ENCODE data around the gene MAP2K5. TPM values are rescaled to one million over a fixed set of nuclear protein-coding genes. Genes with fewer than 3 reads are reported as not detected.

MAP2K5 gene
- total and polyA plus RNA-seq, 9 of the 15 experiments (the other 6 are each of a cell fraction or from before 2014, with no cell fraction given): 0.41 to 16.5 (median 7.5) TPM

- in situ Hi-C loops (cut with MboI): no loop called here
- no peak for TF ChIP-seq HES1 (IDR thresholded peaks at IDR 0.05; ENCODE audit: low read depth)
- no peak for TF ChIP-seq MITF (IDR thresholded peaks at IDR 0.05)
- TF ChIP-seq SMC3 (conservative IDR thresholded peaks at IDR 0.05; ENCODE audit: insufficient read depth, low read depth, low read length): no peak
- TF ChIP-seq KDM2B (CRISPR knock-in tag; IDR thresholded peaks at IDR 0.05): no peak
- no peak for TF ChIP-seq ARID3A (IDR thresholded peaks at IDR 0.05; ENCODE audit: borderline replicate concordance, low read depth, low read length)
- TF ChIP-seq CHCHD3 (CRISPR knock-in tag; IDR thresholded peaks at IDR 0.05): no peak
- no peak for TF ChIP-seq ZNF609 (CRISPR knock-in tag; IDR thresholded peaks at IDR 0.05; ENCODE audit: borderline replicate concordance)
- no peak for TF ChIP-seq FUS (optimal IDR thresholded peaks at IDR 0.05; ENCODE audit: low read depth, low read length)
- TF ChIP-seq TEAD4 (IDR thresholded peaks at IDR 0.05; ENCODE audit: low read length): no peak
- TF ChIP-seq TEAD4 (CRISPR knock-in tag; IDR thresholded peaks at IDR 0.05; ENCODE audit: borderline replicate concordance): no peak
- TF ChIP-seq GTF2B (IDR thresholded peaks at IDR 0.05; ENCODE audit: extremely low read depth, insufficient read length): no peak
- TF ChIP-seq ZNF57 (CRISPR knock-in tag; IDR thresholded peaks at IDR 0.05): no peak
Measured at GRCh38 chr15:67571648-67572415, 29.3 kb downstream of the MAP2K5 start.

More at GRCh38 chr15:67571648-67572415, 29.3 kb downstream of the MAP2K5 start:
- 79% methylated on average over 5 of the region's 5 CpGs for WGBS (ENCODE audit: insufficient coverage, low coverage, missing lambda C conversion rate)
- Histone ChIP-seq H3K9ac (ENCODE audit: insufficient read depth in 1 of 2, low read depth in 2 of 2, low read length in 2 of 2) (no peak overlapping the region), H3K4me3 (no peak overlapping the region), H2AFZ (ENCODE audit: low read depth, low read length) (no peak overlapping the region), H3K79me2 (ENCODE audit: control insufficient read depth, insufficient read depth, low read length) (no peaks in the 10 kb centered on the region), H3K27me3 (ENCODE audit: control insufficient read depth in 2 of 2, insufficient read depth in 2 of 2, low read length in 2 of 2) (no peaks in the 10 kb centered on the region), H3K36me3 (ENCODE audit: control insufficient read depth, insufficient read depth, low read length) (no peaks in the 10 kb centered on the region; the same call in 2 of the 3 replicates), H3K9me3 (replicated peaks; ENCODE audit: control insufficient read depth, insufficient read depth, low read depth, low read length) (no peaks in the 10 kb centered on the region), H3K4me2 (ENCODE audit: insufficient read depth, low read length) (no peak overlapping the region), H3K4me1 (replicated peaks in 1 of 2; ENCODE audit: control insufficient read depth in 2 of 2, insufficient read depth in 2 of 2, low read length in 2 of 2) (no peaks in the 10 kb centered on the region), H3K9me1 (ENCODE audit: control insufficient read depth, insufficient read depth, low read length) (no peaks in the 10 kb centered on the region), H4K20me1 (replicated peaks; ENCODE audit: control insufficient read depth, insufficient read depth, low read length) (no peaks in the 10 kb centered on the region), H3K27ac (ENCODE audit: extremely low read depth, low read depth, low read length) (no peak overlapping the region)
- DNase-seq (ENCODE audit: extremely low read depth in 1 of 4, low spot score in 3 of 4): no peak
- no TSS peak for BruUV-seq (replicated peaks)
- intact Hi-C loops (cut with micrococcal nuclease): no loop called here
- POLR2A ChIA-PET: interaction anchor here (0.6 to 1.4 kb wide), 3 partner anchors 16 to 121 kb away, joined by 3 to 4 read pairs (median 3); no protein-coding TSS in a partner anchor
- no peak for FAIRE-seq
- ATAC-seq: no peak
- CTCF ChIA-PET (ENCODE audit: low intra/inter-chr PET ratio): no interaction called here
